HPDE6-E6E7 (cell line): Measurements from ENCODE around the gene OBSCN.

Experiments
- DNase-seq: peaks from one replicate; pipeline ENCODE4 v3.0.0; 2011; ENCODE audit warnings: missing footprints; ENCODE audit errors: extremely low spot score

Gene OBSCN

DNA sequence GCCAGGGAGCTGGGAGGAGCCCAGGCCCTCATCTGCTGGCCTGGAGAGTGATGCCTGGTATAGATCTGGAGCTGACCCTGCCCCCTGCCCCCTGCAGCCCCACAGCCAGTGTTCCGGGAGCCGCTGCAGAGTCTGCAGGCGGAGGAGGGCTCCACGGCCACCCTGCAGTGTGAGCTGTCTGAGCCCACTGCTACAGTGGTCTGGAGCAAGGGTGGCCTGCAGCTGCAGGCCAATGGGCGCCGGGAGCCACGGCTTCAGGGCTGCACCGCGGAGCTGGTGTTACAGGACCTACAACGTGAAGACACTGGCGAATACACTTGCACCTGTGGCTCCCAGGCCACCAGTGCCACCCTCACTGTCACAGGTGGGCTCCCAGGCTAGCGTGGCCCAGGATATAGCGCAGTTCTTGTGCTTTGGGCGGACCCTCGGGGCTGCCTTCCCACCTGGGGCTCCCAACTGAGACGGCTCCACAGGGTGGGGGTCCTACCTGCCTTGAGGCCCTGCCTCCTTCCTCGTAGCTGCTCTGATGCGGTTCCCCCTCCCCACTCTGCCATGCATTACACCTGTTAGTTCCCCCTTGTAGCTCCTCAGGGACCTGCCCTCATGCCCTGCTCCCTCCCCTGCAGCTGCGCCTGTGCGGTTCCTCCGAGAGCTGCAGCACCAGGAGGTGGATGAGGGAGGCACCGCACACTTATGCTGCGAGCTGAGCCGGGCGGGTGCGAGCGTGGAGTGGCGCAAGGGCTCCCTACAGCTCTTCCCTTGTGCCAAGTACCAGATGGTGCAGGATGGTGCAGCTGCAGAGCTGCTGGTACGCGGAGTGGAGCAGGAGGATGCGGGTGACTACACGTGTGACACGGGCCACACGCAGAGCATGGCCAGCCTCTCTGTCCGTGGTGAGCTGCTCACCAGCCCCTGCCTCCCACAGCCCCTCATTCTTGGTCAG lies 98.7 kb downstream of the OBSCN start:
- DNase-seq: no peak

DNA sequence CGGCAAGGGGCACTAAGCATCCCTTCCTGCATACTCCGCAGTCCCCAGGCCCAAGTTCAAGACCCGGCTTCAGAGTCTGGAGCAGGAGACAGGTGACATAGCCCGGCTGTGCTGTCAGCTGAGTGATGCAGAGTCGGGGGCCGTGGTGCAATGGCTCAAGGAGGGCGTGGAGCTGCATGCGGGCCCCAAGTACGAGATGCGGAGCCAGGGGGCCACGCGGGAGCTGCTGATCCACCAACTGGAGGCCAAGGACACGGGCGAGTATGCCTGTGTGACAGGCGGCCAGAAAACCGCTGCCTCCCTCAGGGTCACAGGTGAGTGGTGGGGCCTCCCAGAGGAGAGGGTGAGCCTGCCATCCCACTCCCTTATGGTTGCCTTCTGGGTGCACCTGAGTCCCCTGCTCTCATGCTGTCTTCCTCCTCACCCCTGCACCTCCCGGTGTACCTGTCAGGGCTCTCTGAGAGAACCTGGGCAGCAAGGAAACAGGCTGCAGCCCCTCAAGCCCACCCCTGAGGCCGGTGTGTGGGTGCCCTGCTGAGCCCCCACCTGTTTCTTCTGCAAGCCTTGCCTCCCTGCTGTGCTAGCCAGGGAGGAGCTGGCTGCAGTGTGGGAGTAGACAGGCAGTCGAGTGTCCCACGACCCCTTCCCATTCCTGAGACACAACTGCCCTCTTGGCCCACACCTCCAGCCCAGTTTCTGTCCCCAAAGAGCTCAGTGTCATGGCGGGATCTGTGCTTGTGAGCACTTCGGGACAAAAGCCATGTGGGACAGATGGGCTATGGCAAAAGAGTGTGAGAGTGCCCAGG lies 99.6 kb downstream of the OBSCN start:
- no peak for DNase-seq

DNA sequence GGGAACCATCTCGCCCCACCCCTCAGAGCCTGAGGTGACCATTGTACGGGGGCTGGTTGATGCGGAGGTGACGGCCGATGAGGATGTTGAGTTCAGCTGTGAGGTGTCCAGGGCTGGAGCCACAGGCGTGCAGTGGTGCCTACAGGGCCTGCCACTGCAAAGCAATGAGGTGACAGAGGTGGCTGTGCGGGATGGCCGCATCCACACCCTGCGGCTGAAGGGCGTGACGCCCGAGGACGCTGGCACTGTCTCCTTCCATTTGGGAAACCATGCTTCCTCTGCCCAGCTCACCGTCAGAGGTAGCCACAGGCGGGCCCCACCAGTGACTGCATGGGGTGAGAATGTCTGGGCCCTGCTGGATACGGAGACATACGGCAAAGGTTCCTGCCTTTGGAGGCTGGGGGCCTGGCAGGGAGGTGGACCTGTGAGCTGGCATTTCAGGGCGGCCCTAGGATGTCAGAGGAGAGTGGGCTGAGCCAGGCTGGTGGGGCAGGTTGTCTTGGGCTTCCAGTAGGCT lies 100.3 kb downstream of the OBSCN start:
- DNase-seq: no peak

DNA sequence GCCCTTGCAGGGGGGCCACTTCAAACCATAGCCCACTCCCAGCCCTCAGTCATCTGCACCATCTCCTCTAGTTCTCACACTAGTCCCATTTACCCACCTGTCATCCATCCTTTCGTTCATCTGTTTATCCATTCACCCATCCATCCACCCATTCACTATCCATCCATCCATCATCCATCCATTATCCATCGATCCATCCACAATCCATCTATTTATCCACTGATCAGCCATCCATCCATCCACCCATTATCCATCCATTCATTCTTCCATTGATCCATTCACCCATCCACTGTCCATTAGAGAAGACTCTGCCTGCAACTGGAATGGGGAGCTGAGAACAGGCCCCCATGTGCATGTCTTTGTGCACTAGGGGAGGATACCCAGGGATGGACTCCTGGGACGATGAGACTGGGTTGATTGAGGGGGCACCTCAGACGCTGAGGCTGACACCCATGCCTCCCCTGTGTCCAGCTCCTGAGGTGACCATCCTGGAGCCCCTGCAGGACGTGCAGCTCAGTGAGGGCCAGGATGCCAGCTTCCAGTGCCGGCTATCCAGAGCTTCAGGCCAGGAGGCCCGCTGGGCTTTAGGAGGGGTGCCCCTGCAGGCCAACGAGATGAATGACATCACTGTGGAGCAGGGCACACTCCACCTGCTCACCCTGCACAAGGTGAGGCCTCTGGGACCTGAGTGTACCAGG lies 100.9 kb downstream of the OBSCN start:
- no peak for DNase-seq

DNA sequence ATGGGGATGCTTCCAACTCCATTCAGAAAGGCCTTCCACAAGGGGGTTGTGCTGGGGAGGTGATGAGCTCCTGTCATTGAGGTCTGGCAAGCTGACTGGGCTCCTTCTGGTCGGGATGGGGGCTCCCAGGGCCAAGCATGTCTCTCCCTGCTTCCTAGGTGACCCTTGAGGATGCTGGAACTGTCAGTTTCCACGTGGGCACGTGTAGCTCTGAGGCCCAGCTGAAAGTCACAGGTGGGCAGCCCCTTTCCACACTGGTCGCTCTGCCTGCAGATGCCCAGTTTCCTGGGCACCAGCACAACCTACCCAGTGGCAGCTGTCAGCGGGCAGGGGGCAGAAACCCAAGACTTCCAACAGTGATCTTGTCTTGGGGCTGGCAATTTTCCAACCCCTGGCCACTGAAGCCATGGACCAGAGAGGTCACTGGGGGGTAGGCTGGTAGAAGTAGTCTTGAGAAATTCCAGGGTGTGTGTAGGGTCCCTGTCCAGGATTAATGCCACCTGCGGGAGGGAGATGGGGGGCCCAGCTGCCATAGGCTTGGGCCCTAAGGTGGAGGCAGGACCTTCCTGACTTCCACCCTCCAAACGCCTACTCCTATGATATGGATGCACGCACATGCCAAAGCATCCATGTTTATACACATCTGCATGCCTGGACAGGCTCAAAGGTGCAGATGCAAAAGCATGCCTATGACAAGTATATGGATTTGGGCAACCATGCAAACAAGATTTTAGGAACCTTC lies 101.7 kb downstream of the OBSCN start:
- DNase-seq: no peak

DNA sequence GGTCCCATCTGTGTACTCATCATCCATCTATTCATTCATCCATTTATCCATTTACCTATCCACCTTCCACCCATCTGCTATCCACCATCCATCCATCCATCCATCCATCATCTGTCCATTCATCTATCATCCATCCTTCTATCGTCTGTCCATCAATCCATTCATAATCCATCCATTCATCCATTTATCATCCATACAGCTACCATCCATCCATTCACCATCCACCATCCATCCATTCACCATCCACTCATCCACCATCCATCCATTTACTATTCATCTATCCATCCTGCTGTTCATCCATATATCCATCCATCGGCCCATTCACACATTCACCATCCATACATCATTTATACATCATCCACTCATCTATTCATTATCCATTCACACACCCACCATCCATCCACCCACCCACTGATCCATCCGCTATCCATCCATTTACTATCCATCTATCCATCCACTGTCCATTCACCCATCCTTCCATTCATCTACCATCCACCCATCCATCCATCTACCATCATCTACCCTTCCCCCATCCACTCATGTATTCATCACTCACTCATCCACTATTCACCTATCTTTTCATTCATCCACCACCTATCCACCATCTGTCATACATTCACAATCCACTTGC lies 102.4 kb downstream of the OBSCN start:
- DNase-seq: no peak

DNA sequence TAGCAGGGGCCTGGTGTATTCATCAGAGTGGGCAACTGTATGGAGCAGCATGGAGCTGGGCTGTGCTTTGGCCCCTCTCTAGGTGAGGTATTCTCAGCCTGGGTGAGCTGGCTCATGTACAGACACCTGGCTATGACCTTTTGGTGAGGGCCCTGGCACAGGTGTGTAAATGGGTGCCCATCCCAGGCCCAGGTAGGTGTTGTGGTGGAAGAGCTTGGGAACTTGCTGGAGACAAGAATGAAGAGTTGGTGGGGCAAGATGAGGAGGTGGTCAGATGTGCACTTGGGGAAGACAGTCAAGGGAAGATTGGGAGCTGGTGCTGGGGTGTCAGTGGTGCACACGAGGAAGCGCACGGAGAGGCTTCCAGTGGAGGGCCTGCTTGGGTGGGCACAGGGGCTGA lies 103.2 kb downstream of the OBSCN start:
- no peak for DNase-seq

DNA sequence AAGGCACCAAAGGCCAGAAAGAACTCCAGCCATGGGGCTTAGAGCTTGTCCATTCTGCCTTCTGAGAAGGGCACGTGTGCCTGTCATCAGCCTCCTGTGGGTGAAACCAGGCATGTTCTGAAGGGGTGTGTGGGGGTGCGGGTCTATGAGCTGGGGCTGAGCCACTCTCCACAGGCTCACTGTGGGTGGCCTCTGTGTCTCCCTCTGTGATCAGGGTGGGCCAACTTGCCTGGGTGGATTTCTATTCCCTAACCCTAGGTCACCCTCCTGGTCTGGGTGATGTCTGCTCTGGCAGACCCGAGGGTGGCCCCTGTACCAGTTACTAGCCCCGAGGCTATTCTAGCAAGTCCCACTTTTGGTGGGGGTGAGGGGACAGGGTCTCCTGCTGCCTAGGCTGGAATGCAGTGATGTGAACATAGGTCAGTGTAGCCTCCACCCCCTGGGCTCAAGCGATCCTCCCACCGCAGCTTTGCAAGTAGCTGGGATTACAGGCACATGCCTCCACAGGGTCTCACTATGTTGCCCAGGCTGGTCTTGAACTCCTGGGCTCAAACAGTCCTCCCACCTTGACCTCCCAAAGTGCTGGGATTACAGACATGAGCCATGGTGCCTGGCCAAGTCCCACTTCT lies 104.4 kb downstream of the OBSCN start:
- no peak for DNase-seq

DNA sequence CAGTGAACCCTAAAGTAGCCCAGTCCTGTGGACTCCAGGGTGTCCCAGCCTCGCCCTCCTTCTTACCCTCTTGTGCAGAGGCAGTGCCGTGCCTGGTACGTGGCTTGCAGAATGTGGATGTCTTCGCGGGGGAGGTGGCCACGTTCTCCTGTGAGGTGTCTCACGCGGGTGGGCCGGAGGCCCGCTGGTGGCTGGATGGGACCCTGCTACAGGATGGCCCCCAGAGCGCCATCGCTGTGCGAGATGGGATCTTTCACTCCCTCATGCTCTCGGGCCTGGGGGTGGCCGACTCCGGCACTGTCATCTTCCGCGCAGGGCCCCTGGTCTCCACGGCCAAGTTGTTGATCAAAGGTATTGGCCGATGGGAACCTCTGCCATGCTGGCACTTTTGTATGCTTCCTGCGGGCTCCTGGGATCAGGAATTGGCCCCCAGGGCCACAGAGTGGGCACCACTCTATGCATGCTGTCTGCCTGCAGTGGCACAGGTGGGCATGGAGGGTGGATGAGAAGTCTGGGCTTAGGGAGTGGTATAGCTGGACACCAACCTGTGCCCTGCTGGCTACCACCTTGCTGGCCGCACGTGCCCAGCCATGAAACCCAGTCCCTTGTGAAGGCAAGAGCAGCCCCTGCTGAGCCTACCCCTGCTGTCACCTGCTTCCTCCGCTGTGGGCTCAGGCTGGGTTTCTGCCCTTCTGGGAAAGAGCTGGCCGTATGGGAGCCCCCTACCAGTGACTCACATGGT lies 105.9 kb downstream of the OBSCN start:
- no peak for DNase-seq

DNA sequence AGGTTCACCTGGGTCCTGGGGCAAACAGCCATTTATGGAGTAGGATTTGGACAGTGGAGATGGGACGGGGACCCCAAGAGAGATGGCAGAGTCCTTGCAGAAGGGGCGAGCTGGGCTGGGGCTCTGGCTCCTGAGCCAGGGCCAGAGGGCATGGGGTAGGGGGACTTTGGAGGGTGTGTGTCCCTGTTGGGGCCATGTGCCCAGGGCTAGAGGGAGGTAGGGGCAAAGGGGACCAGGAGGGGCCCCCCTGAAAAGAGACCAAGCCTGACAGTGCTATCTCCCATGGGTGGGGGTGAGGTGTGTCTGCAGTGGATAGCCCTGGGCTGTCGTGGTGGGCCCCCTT lies 106.4 kb downstream of the OBSCN start:
- DNase-seq: no peak

DNA sequence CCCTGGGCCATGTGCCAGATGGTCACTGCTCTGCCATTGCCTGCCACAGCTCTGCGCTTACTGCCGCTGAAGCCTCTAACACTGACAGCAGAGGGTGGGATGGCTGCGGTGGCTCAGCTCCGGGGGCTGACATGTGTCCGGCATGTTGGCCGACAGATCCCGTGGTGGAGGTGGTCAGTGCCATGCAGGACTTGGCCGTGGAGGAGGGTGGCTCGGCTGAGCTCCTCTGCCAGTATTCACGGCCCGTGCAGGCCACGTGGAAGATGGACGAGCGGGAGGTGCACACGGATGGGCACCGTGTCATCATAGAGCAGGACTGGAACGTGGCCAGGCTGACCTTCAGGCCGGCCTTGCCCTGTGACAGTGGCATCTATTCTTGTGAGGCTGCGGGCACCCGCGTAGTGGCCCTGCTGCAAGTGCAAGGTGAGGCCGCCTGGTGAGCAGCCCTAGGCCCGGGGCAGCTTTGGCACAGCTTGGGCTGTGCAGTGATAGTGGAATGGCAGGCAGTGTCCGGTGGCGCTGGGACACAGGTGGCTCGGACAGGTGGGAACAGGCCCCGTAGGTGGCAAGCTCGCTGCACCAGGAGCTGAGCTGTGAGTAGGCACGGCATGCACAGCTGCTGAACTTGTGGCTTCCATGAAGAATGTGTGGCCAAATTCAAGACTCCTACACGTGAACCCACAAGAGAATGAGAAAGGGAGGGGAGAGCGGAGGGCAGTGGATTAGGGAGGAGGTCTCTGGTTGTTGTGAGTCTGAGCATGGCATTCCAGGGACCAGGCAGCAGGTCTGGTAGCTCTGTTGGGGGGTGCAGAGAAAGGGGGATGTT lies 107.0 kb downstream of the OBSCN start:
- DNase-seq: no peak

DNA sequence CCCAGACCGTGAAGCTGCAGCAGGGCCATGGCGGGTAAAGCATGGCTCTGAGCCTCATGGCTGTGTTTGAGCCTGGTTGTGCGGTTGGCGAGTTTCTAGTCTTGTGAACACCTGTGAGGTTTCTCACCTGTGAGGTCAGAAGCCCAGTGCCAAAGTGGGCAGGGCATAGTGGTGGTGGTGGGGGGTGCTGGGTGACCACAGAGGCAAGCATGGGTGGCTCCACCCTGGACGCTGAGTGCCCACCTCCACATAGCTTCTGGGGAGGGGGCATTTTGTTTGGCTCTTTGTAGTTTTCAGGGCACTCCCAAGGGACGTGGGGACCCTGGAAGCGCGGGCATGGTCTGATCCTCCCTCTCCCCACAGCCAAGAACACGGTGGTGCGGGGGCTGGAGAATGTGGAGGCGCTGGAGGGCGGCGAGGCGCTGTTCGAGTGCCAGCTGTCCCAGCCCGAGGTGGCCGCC lies 107.7 kb downstream of the OBSCN start:
- DNase-seq: no peak

DNA sequence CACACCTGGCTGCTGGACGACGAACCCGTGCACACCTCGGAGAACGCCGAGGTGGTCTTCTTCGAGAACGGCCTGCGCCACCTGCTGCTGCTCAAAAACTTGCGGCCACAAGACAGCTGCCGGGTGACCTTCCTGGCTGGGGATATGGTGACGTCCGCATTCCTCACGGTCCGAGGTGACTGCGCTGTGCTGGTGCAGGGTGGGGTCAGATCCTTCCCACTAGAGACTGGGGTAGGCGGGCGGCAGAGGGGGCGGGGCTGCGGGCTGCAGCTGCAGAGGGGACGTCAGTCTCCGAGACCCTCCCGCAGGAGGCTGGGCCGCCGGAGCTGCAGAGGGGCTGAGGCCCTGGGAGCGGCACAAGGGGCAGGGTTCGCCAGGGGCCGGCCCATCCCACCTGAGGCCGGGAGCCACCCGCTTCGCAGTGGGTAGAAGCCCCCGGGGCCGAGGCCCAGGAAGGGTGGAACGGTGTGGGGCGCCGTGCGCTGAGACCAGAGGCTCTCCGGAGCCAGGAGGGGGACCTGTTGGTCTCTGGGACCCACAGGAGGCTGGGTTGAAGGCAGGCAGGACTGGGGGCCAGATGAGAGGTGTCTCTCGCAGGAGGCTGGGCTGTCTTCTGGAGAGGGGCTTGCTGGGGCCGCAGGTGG lies 108.2 kb downstream of the OBSCN start:
- DNase-seq: no peak

DNA sequence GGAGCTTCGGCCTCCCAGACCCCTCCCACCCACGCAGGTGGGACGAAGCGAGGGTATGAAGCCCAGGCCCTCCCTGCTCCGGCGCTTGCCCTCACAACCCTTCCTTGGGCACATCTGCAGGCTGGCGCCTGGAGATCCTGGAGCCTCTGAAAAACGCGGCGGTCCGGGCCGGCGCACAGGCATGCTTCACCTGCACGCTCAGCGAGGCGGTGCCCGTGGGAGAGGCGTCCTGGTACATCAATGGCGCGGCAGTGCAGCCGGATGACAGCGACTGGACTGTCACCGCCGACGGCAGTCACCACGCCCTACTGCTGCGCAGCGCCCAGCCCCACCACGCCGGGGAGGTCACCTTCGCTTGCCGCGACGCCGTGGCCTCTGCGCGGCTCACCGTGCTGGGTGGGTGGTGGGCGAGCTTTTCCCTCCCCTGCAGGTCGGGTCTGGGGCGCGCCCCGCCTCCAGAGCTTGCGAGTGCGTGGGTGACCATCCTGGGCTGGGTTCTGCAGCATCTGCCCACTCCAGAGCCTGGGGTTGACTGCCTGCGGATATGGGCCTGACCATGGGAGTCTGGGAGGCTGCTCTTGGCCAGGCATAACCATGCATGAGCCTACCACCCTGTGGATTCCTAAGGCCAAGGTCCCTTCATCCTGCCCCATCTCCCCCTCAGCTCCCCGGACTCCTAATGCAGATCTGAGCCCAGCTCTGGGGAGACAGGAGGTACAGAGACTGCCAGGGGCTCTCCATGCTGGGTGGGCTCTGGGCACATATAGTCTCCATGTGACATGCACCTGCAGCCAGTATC lies 108.9 kb downstream of the OBSCN start:
- DNase-seq: no peak

DNA sequence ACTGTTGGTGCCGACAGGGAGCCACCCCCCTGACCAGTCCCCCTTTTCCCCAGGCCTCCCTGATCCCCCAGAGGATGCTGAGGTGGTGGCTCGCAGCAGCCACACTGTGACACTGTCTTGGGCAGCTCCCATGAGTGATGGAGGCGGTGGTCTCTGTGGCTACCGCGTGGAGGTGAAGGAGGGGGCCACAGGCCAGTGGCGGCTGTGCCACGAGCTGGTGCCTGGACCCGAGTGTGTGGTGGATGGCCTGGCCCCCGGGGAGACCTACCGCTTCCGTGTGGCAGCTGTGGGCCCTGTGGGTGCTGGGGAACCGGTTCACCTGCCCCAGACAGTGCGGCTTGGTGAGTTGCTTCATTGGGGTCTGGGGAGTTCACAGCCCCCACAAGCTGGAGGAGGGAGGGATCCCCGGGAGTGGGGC lies 109.6 kb downstream of the OBSCN start:
- no peak for DNase-seq

DNA sequence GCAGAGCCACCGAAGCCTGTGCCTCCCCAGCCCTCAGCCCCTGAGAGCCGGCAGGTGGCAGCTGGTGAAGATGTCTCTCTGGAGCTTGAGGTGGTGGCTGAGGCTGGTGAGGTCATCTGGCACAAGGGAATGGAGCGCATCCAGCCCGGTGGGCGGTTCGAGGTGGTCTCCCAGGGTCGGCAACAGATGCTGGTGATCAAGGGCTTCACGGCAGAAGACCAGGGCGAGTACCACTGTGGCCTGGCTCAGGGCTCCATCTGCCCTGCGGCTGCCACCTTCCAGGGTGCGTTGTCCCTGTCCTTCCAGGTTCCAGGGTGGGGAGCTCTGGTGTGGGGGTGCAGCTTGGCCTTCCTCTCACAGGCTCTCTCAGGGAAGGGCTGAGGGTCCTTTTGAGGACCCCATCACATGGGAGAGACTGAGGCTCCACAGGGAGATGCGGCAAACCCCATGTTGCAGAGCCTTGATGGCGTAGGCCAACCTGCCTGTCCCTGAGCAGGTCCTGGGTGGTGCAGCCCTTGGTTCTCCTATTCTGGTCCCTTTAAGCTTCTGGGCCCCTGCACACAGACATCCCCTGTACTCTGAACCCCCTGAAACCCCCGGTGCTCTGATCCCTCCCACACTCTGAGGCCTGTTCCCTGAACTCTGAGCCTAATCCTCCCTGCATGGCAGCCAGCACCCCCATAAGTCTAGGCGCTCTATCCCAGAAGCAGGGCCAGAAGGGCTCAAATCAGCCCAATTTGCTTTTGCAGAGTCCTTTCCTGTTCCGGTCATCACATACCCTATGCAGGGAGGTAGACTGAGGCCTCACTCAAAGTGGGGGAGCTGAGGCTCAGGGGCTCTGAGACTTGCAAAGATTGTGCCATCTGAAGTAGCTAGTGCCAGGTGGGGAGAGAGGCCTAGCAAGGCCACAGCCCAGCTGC lies 110.3 kb downstream of the OBSCN start:
- DNase-seq: no peak
